Measurements from ENCODE around the gene ZNF491. TPM values are rescaled to one million over a fixed set of nuclear protein-coding genes. Genes with fewer than 3 reads are reported as not detected.
A peak's percentile ranks its signal among the peaks of the same experiment; 100 is the strongest.

The ZNF491 gene
- total and polyA plus RNA-seq, 9 of the 15 experiments (the other 6 are each of a cell fraction or from before 2014, with no cell fraction given): 0.19 to 0.95 (median 0.39) TPM; not detected in 1

- TF ChIP-seq ZBTB11 (CRISPR knock-in tag; IDR thresholded peaks at IDR 0.05): peak in 1 of 3 experiments; percentile 26; a peak in 1 of 6 replicates
- no peak for TF ChIP-seq KAT8 (IDR thresholded peaks at IDR 0.05; ENCODE audit: low read depth)
- TF ChIP-seq PRMT5 (CRISPR knock-in tag; IDR thresholded peaks at IDR 0.05): no peak
- no peak for TF ChIP-seq KDM1A (IDR thresholded peaks at IDR 0.05)
- TF ChIP-seq HSF4 (CRISPR knock-in tag; IDR thresholded peaks at IDR 0.05; ENCODE audit: borderline replicate concordance): no peak
- no peak for TF ChIP-seq FOSL1 (tag; conservative IDR thresholded peaks at IDR 0.05)
- TF ChIP-seq RFX5 (IDR thresholded peaks at IDR 0.05; ENCODE audit: low read depth, low read length): no peak
- TF ChIP-seq POLR2A (conservative IDR thresholded peaks at IDR 0.05): peak; percentile 98
- TF ChIP-seq ZNF217 (CRISPR knock-in tag; IDR thresholded peaks at IDR 0.05): no peak
- TF ChIP-seq, protein P1, sequence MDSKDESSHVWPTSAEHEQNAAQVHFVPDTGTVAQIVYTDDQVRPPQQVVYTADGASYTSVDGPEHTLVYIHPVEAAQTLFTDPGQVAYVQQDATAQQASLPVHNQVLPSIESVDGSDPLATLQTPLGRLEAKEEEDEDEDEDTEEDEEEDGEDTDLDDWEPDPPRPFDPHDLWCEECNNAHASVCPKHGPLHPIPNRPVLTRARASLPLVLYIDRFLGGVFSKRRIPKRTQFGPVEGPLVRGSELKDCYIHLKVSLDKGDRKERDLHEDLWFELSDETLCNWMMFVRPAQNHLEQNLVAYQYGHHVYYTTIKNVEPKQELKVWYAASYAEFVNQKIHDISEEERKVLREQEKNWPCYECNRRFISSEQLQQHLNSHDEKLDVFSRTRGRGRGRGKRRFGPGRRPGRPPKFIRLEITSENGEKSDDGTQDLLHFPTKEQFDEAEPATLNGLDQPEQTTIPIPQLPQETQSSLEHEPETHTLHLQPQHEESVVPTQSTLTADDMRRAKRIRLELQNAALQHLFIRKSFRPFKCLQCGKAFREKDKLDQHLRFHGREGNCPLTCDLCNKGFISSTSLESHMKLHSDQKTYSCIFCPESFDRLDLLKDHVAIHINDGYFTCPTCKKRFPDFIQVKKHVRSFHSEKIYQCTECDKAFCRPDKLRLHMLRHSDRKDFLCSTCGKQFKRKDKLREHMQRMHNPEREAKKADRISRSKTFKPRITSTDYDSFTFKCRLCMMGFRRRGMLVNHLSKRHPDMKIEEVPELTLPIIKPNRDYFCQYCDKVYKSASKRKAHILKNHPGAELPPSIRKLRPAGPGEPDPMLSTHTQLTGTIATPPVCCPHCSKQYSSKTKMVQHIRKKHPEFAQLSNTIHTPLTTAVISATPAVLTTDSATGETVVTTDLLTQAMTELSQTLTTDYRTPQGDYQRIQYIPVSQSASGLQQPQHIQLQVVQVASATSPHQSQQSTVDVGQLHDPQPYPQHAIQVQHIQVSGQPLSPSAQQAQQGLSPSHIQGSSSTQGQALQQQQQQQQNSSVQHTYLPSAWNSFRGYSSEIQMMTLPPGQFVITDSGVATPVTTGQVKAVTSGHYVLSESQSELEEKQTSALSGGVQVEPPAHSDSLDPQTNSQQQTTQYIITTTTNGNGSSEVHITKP (IDR thresholded peaks at IDR 0.05; ENCODE audit: partially characterized antibody): peak; percentile 75
- TF ChIP-seq NR1H2 (CRISPR knock-in tag; IDR thresholded peaks at IDR 0.05): no peak
- no peak for TF ChIP-seq MYBL2 (IDR thresholded peaks at IDR 0.05; ENCODE audit: low read depth)
- no peak for TF ChIP-seq MYBL2 (CRISPR knock-in tag; IDR thresholded peaks at IDR 0.05; ENCODE audit: borderline replicate concordance)
- TF ChIP-seq, protein P2, sequence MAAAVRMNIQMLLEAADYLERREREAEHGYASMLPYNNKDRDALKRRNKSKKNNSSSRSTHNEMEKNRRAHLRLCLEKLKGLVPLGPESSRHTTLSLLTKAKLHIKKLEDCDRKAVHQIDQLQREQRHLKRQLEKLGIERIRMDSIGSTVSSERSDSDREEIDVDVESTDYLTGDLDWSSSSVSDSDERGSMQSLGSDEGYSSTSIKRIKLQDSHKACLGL (CRISPR knock-in tag; IDR thresholded peaks at IDR 0.05; ENCODE audit: borderline replicate concordance, poor library complexity, severe bottlenecking): no peak
- no peak for TF ChIP-seq ZNF586 (CRISPR knock-in tag; conservative IDR thresholded peaks at IDR 0.05)
- no peak for TF ChIP-seq NFE2 (IDR thresholded peaks at IDR 0.05; ENCODE audit: low read depth)
- TF ChIP-seq NR4A1 (CRISPR knock-in tag; IDR thresholded peaks at IDR 0.05): no peak
- no peak for TF ChIP-seq NR4A1 (tag; IDR thresholded peaks at IDR 0.05)
- TF ChIP-seq ZBTB34 (CRISPR knock-in tag; IDR thresholded peaks at IDR 0.05): no peak
- TF ChIP-seq NR2F6 (CRISPR knock-in tag; IDR thresholded peaks at IDR 0.05): no peak
- no peak for TF ChIP-seq FOXJ3 (CRISPR knock-in tag; IDR thresholded peaks at IDR 0.05)
These were observed 15.8 kb downstream of the ZNF491 start, which contains the start of gene ZNF440 (continued) for GRCh38 chr19:11814029-11814699.

Data from K562 (cell line).